Activated naive CD8-positive, alpha-beta T cell treated with anti-CD3 and anti-CD28 coated beads, Interleukin-2, amount 50 U/mL, for 16 hours (primary cell): ENCODE data around the gene IKBKE.

Source experiments
- DNase-seq: peaks from one replicate; pipeline ENCODE4 v3.0.0-alpha.2; 2020; ENCODE audit warnings: low read depth, low spot score

The IKBKE gene

DNA sequence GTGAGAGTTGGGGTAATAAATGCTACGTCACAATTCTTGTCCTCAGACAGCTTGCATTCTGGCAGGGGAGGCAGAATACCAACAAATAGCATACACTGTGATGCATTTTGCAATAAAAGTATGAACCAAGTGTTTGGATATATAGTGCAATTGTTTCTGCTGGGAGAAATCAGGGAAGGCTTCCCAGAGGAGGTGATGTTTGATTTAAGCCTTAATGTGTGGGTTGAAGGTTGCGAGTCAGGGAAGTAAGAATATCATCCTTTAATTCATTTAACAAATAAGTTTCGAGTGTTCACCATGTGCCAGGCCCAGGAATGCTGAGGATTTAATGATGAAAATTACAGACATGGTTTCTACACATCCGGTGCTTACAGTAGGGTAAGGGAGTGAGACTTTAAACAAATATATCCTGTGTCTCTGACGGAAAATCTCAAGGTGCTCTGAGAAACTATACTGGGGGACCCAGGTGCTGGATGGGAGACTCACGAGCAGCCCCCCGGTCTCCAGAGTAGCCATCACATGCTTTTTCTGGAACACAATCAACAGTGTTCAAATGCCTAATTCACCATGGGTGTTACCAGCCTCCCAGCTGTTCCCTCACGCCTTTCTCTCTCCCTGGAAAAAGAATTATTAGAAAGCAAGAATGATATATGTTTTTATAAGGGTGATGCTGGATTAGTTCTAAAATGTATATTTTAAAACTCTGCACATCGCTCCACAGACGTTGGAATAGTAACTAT lies 68.8 kb downstream of the IKBKE start:
- no peak for DNase-seq

DNA sequence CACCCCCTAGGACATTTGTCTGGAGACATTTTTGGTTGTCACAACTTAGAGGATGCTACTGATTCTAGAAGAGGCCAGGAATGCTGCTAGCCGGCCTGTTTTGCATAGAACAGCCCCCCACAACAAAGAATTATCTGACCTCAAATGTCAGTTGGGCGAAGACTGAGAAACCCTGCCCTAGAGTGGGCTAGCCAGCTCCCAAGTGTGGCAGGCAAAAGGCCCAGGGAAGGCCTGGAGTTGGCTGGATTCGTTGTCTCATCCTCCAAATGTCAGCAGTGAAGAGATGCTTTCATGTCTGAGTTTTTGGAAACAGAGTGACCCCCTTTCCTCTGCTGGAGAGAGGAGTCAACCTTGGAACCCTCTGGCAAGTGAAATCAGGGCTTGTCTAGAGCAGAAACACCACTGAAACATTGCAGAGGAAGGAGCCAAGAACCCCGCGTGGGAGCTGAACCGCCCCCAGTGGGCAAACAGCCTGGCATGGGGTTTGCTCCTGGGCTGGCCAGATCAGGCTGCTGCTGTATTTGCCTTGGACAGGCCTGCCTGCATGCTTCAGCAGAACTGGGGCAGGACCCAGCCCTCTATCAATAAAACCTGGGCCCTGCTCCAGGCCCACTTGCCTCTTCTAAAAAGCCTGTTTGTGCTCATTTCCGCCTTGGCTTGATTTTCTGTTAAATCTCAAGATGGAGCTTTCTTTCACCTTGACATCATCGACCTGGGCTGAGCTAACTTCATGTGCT lies 69.9 kb downstream of the IKBKE start:
- DNase-seq = no peak

DNA sequence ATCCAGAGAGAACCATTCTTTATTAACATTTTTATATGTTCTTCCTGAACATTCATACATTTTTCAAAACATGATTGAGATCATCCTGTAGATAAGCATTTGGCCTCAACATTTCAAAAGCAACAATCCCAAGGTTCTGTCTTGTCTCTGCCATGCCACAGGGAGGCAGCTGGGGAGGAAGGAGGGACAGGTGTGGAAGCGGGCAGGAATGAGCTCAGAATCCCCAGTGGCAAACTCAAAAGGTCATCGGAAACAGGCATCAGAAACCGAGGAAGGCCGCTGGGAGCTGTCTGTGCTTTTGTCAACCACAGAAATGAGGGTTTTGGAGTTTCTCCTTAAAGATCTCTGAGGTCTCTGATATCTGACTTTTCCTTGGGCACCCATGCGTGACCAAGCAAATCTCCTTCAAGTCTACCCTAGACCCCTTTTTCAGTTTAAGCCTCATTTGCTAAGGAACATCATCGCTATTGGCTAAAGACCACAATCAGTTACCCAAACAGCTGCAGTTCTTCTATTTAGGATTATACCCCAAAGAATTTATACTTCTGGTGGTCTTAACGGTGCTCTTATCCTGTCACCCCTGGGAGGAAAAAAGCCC lies 71.1 kb downstream of the IKBKE start:
- DNase-seq = no peak

DNA sequence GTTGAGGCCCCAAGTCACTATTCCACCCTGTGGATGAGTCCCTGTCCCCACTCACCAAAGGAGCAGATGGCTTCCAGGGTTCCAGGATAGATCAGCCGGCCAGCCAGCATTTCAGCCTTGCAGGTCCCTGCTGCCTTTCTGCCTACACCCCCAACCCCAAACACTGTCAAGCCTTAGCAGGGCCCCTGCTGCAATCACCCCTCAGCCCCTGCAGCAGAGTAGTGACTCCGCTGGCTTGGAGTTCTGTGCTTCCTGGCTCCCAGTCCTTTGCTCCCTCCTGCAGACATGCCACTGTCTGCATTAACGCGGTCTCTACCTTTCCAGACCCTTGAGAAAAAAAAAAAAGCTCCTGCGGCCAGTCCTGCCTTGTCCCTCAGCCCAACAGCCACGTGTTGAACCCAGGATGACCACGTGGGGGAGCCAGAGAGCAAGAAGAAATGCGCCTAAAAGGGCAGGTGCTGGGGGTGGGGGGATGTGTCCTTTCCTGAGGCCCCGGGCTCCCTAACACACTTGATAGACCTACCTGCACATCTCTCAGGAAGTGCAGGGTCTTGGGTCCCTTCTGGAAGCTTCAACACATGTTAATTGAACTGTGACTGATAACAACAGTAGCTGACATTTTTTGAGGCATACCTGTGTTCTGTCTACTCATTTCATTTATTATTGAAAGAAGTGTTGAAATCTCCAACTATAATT lies 74.4 kb downstream of the IKBKE start:
- DNase-seq = peak; percentile 67

DNA sequence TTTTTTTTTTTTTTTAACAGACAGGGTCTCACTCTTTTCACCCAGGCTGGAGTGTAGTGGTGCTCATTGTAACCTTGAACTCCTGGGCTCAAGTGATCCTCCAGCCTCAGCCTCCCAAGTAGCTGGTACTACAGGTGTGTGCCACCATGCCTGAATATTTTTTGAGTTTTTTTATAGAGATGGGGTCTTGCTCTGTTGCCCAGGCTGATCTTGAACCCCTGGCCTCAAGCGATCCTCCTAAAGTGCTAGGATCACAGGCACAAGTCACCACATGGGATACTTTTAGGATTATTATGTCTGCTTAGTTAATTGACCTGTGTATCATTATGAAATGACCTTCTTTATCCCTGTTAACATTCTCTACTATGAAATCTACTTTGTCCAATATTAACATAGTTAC lies 75.1 kb downstream of the IKBKE start:
- DNase-seq = no peak
